ENCODE data around the gene AGGF1. TPM values are rescaled to one million over a fixed set of nuclear protein-coding genes. Genes with fewer than 3 reads are reported as not detected.
A peak's percentile ranks its signal among the peaks of the same experiment; 100 is the strongest.

Gene AGGF1
- total RNA-seq, 1 donor = 19.0 TPM

- no peak overlapping the region for H3K4me3 ChIP-seq (ENCODE audit: low read depth, low read length)
- no peak for TF ChIP-seq CTCF (IDR thresholded peaks at IDR 0.05; ENCODE audit: insufficient read depth, low read depth, low read length)
- DNase-seq (ENCODE audit: low read depth) = no peak
Measured at GRCh38 chr5:77035950-77036349, 5.7 kb downstream of the AGGF1 start.

GRCh38 chr5:77046416-77047073 is 16.3 kb downstream of the AGGF1 start:
- no peak for DNase-seq (ENCODE audit: low read depth)
- no peak for TF ChIP-seq CTCF (IDR thresholded peaks at IDR 0.05; ENCODE audit: insufficient read depth, low read depth, low read length)
- H3K4me3 ChIP-seq (ENCODE audit: low read depth, low read length) = no peak overlapping the region

GRCh38 chr5:77064040-77064439 is 33.8 kb downstream of the AGGF1 start:
- no peak for TF ChIP-seq CTCF (IDR thresholded peaks at IDR 0.05; ENCODE audit: insufficient read depth, low read depth, low read length)
- DNase-seq (ENCODE audit: low read depth) = no peak
- no peak overlapping the region for H3K4me3 ChIP-seq (ENCODE audit: low read depth, low read length)

GRCh38 chr5:77065256-77065655 is 35.1 kb downstream of the AGGF1 start:
- no peak for DNase-seq (ENCODE audit: low read depth)
- H3K4me3 ChIP-seq (ENCODE audit: low read depth, low read length) = no peak overlapping the region
- TF ChIP-seq CTCF (IDR thresholded peaks at IDR 0.05; ENCODE audit: insufficient read depth, low read depth, low read length) = no peak

GRCh38 chr5:77066184-77066583 is 36.0 kb downstream of the AGGF1 start:
- no peak for TF ChIP-seq CTCF (IDR thresholded peaks at IDR 0.05; ENCODE audit: insufficient read depth, low read depth, low read length)

GRCh38 chr5:77066823-77067442 is 36.7 kb downstream of the AGGF1 start:
- TF ChIP-seq CTCF (IDR thresholded peaks at IDR 0.05; ENCODE audit: insufficient read depth, low read depth, low read length) = no peak
- DNase-seq (ENCODE audit: low read depth) = peak; percentile 56

More at GRCh38 chr5:77066184-77066583, 36.0 kb downstream of the AGGF1 start:
- no peak for DNase-seq (ENCODE audit: low read depth)
- H3K4me3 ChIP-seq (ENCODE audit: low read depth, low read length) = no peak overlapping the region

More at GRCh38 chr5:77066823-77067442, 36.7 kb downstream of the AGGF1 start:
- no peak overlapping the region for H3K4me3 ChIP-seq (ENCODE audit: low read depth, low read length)
